HEK293 (cell line): ENCODE data around the gene SLC29A3.

Experiments used
- GLIS2 ChIP-seq: fragments of 450-650 bp; formaldehyde crosslinking; IDR thresholded peaks from 2 replicates; pipeline ENCODE4 v1.5.1; 2016; ENCODE audit warnings: missing biosample characterization, missing genetic modification characterization
- SP7 ChIP-seq: fragments of 450-650 bp; formaldehyde crosslinking; IDR thresholded peaks from 2 replicates; pipeline ENCODE4 v1.5.1; 2016; ENCODE audit warnings: missing biosample characterization, missing genetic modification characterization
- TCF7L2 ChIP-seq: IDR thresholded peaks from 2 replicates; pipeline ENCODE4 v1.6.1; 2011; ENCODE audit warnings: low read depth, mild to moderate bottlenecking, inconsistent platforms, low read length, moderate library complexity, borderline replicate concordance
- ZNF433 ChIP-seq: fragments of 450-650 bp; formaldehyde crosslinking; IDR thresholded peaks from 2 replicates; pipeline ENCODE4 v1.5.1; 2016; ENCODE audit warnings: missing biosample characterization, missing genetic modification characterization, low read depth
- ZNF777 ChIP-seq: fragments of 450-650 bp; formaldehyde crosslinking; IDR thresholded peaks from 2 replicates; pipeline ENCODE4 v1.5.1; 2017; ENCODE audit warnings: missing biosample characterization, missing genetic modification characterization, borderline replicate concordance
- ZNF837 ChIP-seq: fragments of 450-650 bp; formaldehyde crosslinking; IDR thresholded peaks from 2 replicates; pipeline ENCODE4 v1.5.1; 2016; ENCODE audit warnings: missing biosample characterization, missing genetic modification characterization
- TF ChIP-seq, protein P1 (sequence below): fragments of 450-650 bp; formaldehyde crosslinking; IDR thresholded peaks from 2 replicates; pipeline ENCODE4 v1.5.1; 2016; ENCODE audit warnings: missing biosample characterization, missing genetic modification characterization
- TF ChIP-seq, protein P2 (sequence below): IDR thresholded peaks from 2 replicates; pipeline ENCODE4 v1.6.1; 2011; ENCODE audit warnings: mild to moderate bottlenecking, low read depth, low read length, borderline replicate concordance
- TF ChIP-seq, protein P3 (sequence below): fragments of 450-650 bp; formaldehyde crosslinking; IDR thresholded peaks from 2 replicates; pipeline ENCODE4 v1.5.1; 2016; ENCODE audit warnings: missing biosample characterization, missing genetic modification characterization
- TF ChIP-seq, protein P4 (sequence below): fragments of 450-650 bp; formaldehyde crosslinking; optimal IDR thresholded peaks from 2 replicates; pipeline ENCODE3; 2016; ENCODE audit warnings: missing biosample characterization, mild to moderate bottlenecking, missing genetic modification characterization
- TF ChIP-seq, protein P5 (sequence below): fragments of 450-650 bp; formaldehyde crosslinking; IDR thresholded peaks from 2 replicates; pipeline ENCODE4 v1.5.1; 2016; ENCODE audit warnings: missing biosample characterization, missing genetic modification characterization
- TF ChIP-seq, protein P6 (sequence below): fragments of 450-650 bp; formaldehyde crosslinking; IDR thresholded peaks from 2 replicates; pipeline ENCODE4 v1.5.1; 2016; ENCODE audit warnings: missing biosample characterization, missing genetic modification characterization, low read depth

DNA sequence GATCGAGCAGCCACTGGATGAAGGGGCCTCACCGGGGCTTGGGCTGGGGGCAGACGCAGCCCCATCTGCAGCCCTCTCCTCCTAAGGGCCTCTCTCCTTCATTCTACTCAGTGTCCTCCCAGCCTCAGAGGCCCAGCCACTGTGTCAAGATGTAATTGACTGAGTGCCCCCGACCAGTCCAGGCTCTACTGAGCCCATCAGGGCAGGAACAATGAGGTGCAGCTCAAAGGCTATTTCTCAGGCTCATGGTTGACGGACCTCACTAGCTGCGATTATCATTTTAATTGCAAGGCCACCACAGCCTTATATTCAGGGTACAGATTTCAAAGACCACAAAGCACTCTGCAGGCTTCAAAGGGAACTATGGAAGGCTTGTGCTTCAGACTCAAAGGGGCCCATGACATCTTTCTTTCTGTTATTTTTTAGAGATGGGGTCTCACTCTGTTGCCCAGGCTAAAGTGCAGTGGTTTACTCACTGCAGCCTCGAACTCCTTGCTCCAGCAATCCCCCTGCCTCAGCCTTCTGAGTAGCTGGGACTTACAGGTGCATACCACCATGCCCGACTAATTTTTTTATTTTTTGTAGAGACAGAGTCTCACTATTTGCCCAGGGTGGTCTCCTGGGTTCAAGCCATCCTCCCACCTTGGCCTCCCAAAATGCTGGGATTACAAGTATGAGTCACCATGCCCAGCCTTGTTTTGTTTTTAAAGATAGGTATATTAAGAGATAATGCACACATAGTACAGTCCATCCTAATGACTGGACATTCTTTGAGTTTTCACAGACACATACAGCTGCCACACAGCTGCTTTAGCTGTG lies 23.7 kb downstream of the SLC29A3 start:
- TF ChIP-seq, protein P1, sequence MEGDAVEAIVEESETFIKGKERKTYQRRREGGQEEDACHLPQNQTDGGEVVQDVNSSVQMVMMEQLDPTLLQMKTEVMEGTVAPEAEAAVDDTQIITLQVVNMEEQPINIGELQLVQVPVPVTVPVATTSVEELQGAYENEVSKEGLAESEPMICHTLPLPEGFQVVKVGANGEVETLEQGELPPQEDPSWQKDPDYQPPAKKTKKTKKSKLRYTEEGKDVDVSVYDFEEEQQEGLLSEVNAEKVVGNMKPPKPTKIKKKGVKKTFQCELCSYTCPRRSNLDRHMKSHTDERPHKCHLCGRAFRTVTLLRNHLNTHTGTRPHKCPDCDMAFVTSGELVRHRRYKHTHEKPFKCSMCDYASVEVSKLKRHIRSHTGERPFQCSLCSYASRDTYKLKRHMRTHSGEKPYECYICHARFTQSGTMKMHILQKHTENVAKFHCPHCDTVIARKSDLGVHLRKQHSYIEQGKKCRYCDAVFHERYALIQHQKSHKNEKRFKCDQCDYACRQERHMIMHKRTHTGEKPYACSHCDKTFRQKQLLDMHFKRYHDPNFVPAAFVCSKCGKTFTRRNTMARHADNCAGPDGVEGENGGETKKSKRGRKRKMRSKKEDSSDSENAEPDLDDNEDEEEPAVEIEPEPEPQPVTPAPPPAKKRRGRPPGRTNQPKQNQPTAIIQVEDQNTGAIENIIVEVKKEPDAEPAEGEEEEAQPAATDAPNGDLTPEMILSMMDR (tag by site-specific recombination) = no peak
- TF ChIP-seq ZNF837 (tag by site-specific recombination) (no peak), ZNF777 (tag by site-specific recombination) (no peak), TCF7L2 (no peak), GLIS2 (tag by site-specific recombination) (no peak), SP7 (tag by site-specific recombination) (no peak), ZNF433 (tag by site-specific recombination) (no peak)
- TF ChIP-seq, protein P2, sequence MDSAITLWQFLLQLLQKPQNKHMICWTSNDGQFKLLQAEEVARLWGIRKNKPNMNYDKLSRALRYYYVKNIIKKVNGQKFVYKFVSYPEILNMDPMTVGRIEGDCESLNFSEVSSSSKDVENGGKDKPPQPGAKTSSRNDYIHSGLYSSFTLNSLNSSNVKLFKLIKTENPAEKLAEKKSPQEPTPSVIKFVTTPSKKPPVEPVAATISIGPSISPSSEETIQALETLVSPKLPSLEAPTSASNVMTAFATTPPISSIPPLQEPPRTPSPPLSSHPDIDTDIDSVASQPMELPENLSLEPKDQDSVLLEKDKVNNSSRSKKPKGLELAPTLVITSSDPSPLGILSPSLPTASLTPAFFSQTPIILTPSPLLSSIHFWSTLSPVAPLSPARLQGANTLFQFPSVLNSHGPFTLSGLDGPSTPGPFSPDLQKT = no peak
- TF ChIP-seq, protein P3, sequence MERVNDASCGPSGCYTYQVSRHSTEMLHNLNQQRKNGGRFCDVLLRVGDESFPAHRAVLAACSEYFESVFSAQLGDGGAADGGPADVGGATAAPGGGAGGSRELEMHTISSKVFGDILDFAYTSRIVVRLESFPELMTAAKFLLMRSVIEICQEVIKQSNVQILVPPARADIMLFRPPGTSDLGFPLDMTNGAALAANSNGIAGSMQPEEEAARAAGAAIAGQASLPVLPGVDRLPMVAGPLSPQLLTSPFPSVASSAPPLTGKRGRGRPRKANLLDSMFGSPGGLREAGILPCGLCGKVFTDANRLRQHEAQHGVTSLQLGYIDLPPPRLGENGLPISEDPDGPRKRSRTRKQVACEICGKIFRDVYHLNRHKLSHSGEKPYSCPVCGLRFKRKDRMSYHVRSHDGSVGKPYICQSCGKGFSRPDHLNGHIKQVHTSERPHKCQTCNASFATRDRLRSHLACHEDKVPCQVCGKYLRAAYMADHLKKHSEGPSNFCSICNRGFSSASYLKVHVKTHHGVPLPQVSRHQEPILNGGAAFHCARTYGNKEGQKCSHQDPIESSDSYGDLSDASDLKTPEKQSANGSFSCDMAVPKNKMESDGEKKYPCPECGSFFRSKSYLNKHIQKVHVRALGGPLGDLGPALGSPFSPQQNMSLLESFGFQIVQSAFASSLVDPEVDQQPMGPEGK (tag by site-specific recombination) = no peak
- TF ChIP-seq, protein P4, sequence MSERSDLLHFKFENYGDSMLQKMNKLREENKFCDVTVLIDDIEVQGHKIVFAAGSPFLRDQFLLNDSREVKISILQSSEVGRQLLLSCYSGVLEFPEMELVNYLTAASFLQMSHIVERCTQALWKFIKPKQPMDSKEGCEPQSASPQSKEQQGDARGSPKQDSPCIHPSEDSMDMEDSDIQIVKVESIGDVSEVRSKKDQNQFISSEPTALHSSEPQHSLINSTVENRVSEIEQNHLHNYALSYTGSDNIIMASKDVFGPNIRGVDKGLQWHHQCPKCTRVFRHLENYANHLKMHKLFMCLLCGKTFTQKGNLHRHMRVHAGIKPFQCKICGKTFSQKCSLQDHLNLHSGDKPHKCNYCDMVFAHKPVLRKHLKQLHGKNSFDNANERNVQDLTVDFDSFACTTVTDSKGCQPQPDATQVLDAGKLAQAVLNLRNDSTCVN = no peak
- TF ChIP-seq, protein P5, sequence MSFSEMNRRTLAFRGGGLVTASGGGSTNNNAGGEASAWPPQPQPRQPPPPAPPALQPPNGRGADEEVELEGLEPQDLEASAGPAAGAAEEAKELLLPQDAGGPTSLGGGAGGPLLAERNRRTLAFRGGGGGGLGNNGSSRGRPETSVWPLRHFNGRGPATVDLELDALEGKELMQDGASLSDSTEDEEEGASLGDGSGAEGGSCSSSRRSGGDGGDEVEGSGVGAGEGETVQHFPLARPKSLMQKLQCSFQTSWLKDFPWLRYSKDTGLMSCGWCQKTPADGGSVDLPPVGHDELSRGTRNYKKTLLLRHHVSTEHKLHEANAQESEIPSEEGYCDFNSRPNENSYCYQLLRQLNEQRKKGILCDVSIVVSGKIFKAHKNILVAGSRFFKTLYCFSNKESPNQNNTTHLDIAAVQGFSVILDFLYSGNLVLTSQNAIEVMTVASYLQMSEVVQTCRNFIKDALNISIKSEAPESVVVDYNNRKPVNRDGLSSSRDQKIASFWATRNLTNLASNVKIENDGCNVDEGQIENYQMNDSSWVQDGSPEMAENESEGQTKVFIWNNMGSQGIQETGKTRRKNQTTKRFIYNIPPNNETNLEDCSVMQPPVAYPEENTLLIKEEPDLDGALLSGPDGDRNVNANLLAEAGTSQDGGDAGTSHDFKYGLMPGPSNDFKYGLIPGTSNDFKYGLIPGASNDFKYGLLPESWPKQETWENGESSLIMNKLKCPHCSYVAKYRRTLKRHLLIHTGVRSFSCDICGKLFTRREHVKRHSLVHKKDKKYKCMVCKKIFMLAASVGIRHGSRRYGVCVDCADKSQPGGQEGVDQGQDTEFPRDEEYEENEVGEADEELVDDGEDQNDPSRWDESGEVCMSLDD = no peak
- TF ChIP-seq, protein P6, sequence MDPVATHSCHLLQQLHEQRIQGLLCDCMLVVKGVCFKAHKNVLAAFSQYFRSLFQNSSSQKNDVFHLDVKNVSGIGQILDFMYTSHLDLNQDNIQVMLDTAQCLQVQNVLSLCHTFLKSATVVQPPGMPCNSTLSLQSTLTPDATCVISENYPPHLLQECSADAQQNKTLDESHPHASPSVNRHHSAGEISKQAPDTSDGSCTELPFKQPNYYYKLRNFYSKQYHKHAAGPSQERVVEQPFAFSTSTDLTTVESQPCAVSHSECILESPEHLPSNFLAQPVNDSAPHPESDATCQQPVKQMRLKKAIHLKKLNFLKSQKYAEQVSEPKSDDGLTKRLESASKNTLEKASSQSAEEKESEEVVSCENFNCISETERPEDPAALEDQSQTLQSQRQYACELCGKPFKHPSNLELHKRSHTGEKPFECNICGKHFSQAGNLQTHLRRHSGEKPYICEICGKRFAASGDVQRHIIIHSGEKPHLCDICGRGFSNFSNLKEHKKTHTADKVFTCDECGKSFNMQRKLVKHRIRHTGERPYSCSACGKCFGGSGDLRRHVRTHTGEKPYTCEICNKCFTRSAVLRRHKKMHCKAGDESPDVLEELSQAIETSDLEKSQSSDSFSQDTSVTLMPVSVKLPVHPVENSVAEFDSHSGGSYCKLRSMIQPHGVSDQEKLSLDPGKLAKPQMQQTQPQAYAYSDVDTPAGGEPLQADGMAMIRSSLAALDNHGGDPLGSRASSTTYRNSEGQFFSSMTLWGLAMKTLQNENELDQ (tag by site-specific recombination) = no peak
